Mononuclear cell (primary cell): Measurements from ENCODE around the gene C17orf100. TPM values are rescaled to one million over a fixed set of nuclear protein-coding genes. Genes with fewer than 3 reads are reported as not detected.
"Not testable (repeated sequence)": the region's sequence is repeated elsewhere in the genome, so short reads cannot be mapped to it uniquely, and the experiment has no call there.

ENCODE experiments used
- H3K27me3 ChIP-seq: 2 replicates; pipeline ENCODE4 v1.6.0; 2011; ENCODE audit warnings: low read length, control low read depth; ENCODE audit not compliant: insufficient read depth
- H3K4me1 ChIP-seq: 2 replicates; pipeline ENCODE4 v1.5.1; 2011; ENCODE audit warnings: mild to moderate bottlenecking, low read length, control low read depth; ENCODE audit not compliant: insufficient read depth
- H3K4me3 ChIP-seq: 2 replicates; pipeline ENCODE4 v1.5.1; 2011; ENCODE audit warnings: mild to moderate bottlenecking, low read length, moderate library complexity
- H3K9me3 ChIP-seq: 2 replicates; pipeline ENCODE4 v1.5.1; 2011; ENCODE audit warnings: low read depth, mild to moderate bottlenecking, control low read depth, low read length
- total RNA-seq: library from RNA; depleted of rRNA; stranded (reverse); fragments of >200 nt; gene quantifications from one replicate; pipeline ENCODE4 v1.2.3, GENCODE V29; 2012

C17orf100 gene
- total RNA-seq, 1 donor = 0.63 TPM

- Histone ChIP-seq H3K4me1 (peaks cover 39% of the 10 kb centered on the region), H3K4me3 (peak overlapping the region; percentile 34)
- not testable (repeated sequence) for H3K9me3 ChIP-seq, H3K27me3 ChIP-seq
Observed at GRCh38 chr17:6656797-6657632, 5.5 kb downstream of the C17orf100 start.

GRCh38 chr17:6657633-6658287 is 6.2 kb downstream of the C17orf100 start:
- H3K4me3 ChIP-seq = peak overlapping the region; percentile 34
- no peaks in the 10 kb centered on the region for H3K9me3 ChIP-seq
- peaks cover 39% of the 10 kb centered on the region for H3K4me1 ChIP-seq
- H3K27me3 ChIP-seq = peaks cover 5% of the 10 kb centered on the region

- H3K9me3 ChIP-seq = not testable (repeated sequence)
- H3K4me1 ChIP-seq = peaks cover 39% of the 10 kb centered on the region
Observed at GRCh38 chr17:6658411-6658810, 6.8 kb downstream of the C17orf100 start.

GRCh38 chr17:6660101-6660500 is 8.5 kb downstream of the C17orf100 start:
- peaks cover 4% of the 10 kb centered on the region for H3K27me3 ChIP-seq
- H3K4me1 ChIP-seq = peaks cover 39% of the 10 kb centered on the region
- no peaks in the 10 kb centered on the region for H3K9me3 ChIP-seq
- H3K4me3 ChIP-seq = no peak overlapping the region

More at GRCh38 chr17:6658411-6658810, 6.8 kb downstream of the C17orf100 start:
- not testable (repeated sequence) for H3K27me3 ChIP-seq, H3K4me3 ChIP-seq

GRCh38 chr17:6660805-6661463 is 9.4 kb downstream of the C17orf100 start:
- H3K9me3 ChIP-seq = no peaks in the 10 kb centered on the region
- H3K27me3 ChIP-seq = no peaks in the 10 kb centered on the region
- peaks cover 39% of the 10 kb centered on the region for H3K4me1 ChIP-seq
- H3K4me3 ChIP-seq = no peak overlapping the region

- Histone ChIP-seq H3K9me3 (no peaks in the 10 kb centered on the region), H3K4me1 (peaks cover 39% of the 10 kb centered on the region), H3K27me3 (no peaks in the 10 kb centered on the region), H3K4me3 (no peak overlapping the region)
Observed at GRCh38 chr17:6661464-6661848, 9.9 kb downstream of the C17orf100 start.

GRCh38 chr17:6663200-6663599 is 11.6 kb downstream of the C17orf100 start:
- H3K4me3 ChIP-seq, H3K9me3 ChIP-seq, H3K27me3 ChIP-seq: not testable (repeated sequence)
- H3K4me1 ChIP-seq = peaks cover 31% of the 10 kb centered on the region

- H3K4me1 ChIP-seq = peaks cover 14% of the 10 kb centered on the region
- no peak overlapping the region for H3K4me3 ChIP-seq
- no peaks in the 10 kb centered on the region for H3K9me3 ChIP-seq
Observed at GRCh38 chr17:6666077-6666521, 14.5 kb downstream of the C17orf100 start.

GRCh38 chr17:6666557-6666956 is 15.0 kb downstream of the C17orf100 start:
- no peak overlapping the region for H3K4me3 ChIP-seq
- no peaks in the 10 kb centered on the region for H3K9me3 ChIP-seq
- H3K27me3 ChIP-seq = no peaks in the 10 kb centered on the region
- H3K4me1 ChIP-seq = peaks cover 9% of the 10 kb centered on the region

More at GRCh38 chr17:6666077-6666521, 14.5 kb downstream of the C17orf100 start:
- no peaks in the 10 kb centered on the region for H3K27me3 ChIP-seq

GRCh38 chr17:6667516-6667915 is 16.0 kb downstream of the C17orf100 start:
- Histone ChIP-seq H3K27me3 (no peaks in the 10 kb centered on the region), H3K9me3 (no peaks in the 10 kb centered on the region), H3K4me3 (no peak overlapping the region), H3K4me1 (peaks cover under 1% of the 10 kb centered on the region)

- no peak overlapping the region for H3K4me3 ChIP-seq
- H3K27me3 ChIP-seq = no peaks in the 10 kb centered on the region
- H3K4me1 ChIP-seq = no peaks in the 10 kb centered on the region
- no peaks in the 10 kb centered on the region for H3K9me3 ChIP-seq
Observed at GRCh38 chr17:6668219-6668618, 16.7 kb downstream of the C17orf100 start.

- Histone ChIP-seq H3K9me3 (no peaks in the 10 kb centered on the region), H3K4me3 (no peak overlapping the region), H3K4me1 (no peaks in the 10 kb centered on the region), H3K27me3 (no peaks in the 10 kb centered on the region)
Observed at GRCh38 chr17:6668727-6669425, 17.3 kb downstream of the C17orf100 start.

- no peak overlapping the region for H3K4me3 ChIP-seq
- H3K9me3 ChIP-seq = no peaks in the 10 kb centered on the region
- no peaks in the 10 kb centered on the region for H3K4me1 ChIP-seq
- H3K27me3 ChIP-seq = no peaks in the 10 kb centered on the region
Observed at GRCh38 chr17:6669479-6670212, 18.1 kb downstream of the C17orf100 start.

- Histone ChIP-seq H3K9me3 (no peaks in the 10 kb centered on the region), H3K4me3 (no peak overlapping the region), H3K4me1 (no peaks in the 10 kb centered on the region), H3K27me3 (no peaks in the 10 kb centered on the region)
Observed at GRCh38 chr17:6670571-6670970, 19.0 kb downstream of the C17orf100 start.
